GM23248 (cell line): Measurements from ENCODE around the gene PIGQ.

Source experiments
- EZH2 ChIP-seq: fragments of 200-600 bp; sonication (generic); IDR thresholded peaks from 2 replicates; pipeline ENCODE4 v1.6.1; 2018; ENCODE audit warnings: antibody characterized with exemption, mild to moderate bottlenecking; ENCODE audit not compliant: insufficient read depth, poor library complexity, severe bottlenecking
- EZH2phosphoT487 ChIP-seq: fragments of 200-600 bp; sonication (generic); IDR thresholded peaks from 2 replicates; pipeline ENCODE4 v1.6.1; 2018; ENCODE audit warnings: antibody characterized with exemption, moderate library complexity, mild to moderate bottlenecking, low read depth; ENCODE audit not compliant: insufficient read depth

GRCh38 chr16:529012-529575 lies 40.7 kb upstream of the PIGQ start:
- TF ChIP-seq EZH2: no peak
- no peak for TF ChIP-seq EZH2phosphoT487
